ENCODE data around the gene CCR9.
A peak's percentile ranks its signal among the peaks of the same experiment; 100 is the strongest.

DNA sequence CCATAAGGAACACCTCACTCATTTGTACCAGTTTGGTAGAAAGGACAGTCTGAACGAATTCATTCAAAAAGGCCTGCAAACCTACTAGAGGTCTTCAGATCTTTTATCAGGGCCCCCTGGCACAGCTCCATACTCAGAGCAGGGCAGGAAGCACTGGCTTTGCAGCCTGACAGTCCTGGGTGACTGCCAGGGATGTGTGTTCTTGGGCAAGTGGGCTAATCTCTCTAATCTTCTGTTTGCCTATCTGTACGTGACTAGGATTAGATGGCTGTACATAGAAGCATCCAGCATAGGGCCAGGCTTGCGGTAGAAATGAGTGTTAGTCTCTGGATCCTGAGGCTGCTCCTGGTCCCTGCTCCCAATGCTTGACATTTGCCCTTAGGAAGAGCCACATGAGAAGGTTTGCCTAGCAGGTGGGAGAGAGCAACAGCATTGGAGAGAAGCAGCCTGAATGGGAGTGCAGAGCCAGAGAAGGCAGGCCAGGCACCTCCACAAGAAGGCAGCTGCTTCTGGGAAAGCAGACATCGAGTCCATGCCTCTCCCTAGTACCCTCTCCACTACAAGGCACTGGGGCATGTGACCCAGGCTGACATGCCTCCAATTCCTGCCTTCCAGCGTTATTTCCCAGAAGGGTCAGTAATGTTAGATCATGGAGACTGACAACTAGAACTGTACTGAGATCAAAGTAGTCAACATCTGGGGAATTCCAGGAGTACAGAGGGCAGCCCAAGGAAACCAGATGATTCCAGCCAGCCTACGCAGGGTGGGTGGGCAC is 55.9 kb downstream of the CCR9 start:
- TF ChIP-seq GATA3 (IDR thresholded peaks at IDR 0.05; ENCODE audit: low read depth, low read length): peak; percentile 43; the same call in 1 of the 2 replicates
- peak; percentile 87 for TF ChIP-seq GATA2 (IDR thresholded peaks at IDR 0.05; ENCODE audit: low read depth, low read length)

All from SH-SY5Y (cell line).